ENCODE measurements around the gene CENPX.

Gene CENPX

GRCh38 chr17:81978524-81979298, 44.0 kb downstream of the CENPX start:
- H3K4me3 ChIP-seq (ENCODE audit: control insufficient read depth, low read depth, low read length), result peak overlapping the region; percentile 77
- DNase-seq (ENCODE audit: low read depth), result no peak
- TF ChIP-seq, protein P1, sequence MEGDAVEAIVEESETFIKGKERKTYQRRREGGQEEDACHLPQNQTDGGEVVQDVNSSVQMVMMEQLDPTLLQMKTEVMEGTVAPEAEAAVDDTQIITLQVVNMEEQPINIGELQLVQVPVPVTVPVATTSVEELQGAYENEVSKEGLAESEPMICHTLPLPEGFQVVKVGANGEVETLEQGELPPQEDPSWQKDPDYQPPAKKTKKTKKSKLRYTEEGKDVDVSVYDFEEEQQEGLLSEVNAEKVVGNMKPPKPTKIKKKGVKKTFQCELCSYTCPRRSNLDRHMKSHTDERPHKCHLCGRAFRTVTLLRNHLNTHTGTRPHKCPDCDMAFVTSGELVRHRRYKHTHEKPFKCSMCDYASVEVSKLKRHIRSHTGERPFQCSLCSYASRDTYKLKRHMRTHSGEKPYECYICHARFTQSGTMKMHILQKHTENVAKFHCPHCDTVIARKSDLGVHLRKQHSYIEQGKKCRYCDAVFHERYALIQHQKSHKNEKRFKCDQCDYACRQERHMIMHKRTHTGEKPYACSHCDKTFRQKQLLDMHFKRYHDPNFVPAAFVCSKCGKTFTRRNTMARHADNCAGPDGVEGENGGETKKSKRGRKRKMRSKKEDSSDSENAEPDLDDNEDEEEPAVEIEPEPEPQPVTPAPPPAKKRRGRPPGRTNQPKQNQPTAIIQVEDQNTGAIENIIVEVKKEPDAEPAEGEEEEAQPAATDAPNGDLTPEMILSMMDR (conservative IDR thresholded peaks at IDR 0.05; ENCODE audit: control insufficient read depth, insufficient read depth, low read depth, low read length), result no peak

GRCh38 chr17:81977211-81977808, 45.4 kb downstream of the CENPX start, which contains the start of gene ASPSCR1:
TSS of gene ASPSCR1 (plus strand) at chr17:81977629. CDS start at chr17:81977647, 18 bp downstream.
- TF ChIP-seq, protein P1 (conservative IDR thresholded peaks at IDR 0.05; ENCODE audit: control insufficient read depth, insufficient read depth, low read depth, low read length), result no peak
- peak; percentile 89 for DNase-seq (ENCODE audit: low read depth)
- H3K4me3 ChIP-seq (ENCODE audit: control insufficient read depth, low read depth, low read length), result peak within 1 kb of the TSS; percentile 77

DNA sequence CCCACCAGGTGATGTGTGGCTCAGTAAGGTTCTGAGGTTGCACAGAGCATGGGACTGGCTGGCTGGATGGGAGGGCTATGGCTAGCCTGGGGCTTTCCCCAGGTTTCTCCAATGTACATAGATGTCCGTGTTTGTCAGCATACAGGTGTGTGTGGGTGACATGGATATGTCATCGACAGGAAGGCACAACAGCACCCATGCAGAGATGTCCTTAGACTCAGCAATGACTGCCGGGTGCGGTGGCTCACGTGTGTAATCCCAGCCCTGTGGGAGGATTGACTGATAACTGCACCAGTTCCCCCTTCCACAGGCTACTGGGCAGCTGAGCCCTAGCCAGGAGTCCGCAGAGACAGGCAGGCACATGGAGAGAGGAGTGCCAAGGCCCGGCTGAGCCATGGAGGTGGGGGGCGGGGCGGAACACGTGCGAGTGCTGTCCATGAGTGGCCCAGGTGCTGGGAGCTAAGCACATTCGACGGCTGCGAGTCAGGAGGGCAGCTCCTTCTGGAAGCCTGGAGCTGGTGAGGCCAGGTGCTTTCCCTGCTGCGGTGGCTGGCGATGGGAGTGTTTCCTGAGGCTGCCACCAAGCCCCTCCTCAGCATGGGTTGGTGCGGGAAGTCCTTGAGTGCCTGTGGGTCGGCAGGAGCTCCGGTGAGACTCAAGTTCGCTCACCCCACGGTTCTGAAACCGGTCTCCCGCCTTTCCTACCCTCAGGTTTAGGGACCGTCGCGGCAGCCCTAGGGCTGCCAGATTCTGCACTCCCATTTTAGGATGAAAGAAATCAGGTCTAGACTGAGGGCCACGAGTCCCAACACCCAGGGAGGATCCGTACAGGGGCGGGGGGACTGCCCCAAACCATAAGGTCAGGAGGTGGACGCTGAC, 46.1 kb downstream of the CENPX start:
- no peak for DNase-seq (ENCODE audit: low read depth)
- TF ChIP-seq, protein P1 (conservative IDR thresholded peaks at IDR 0.05; ENCODE audit: control insufficient read depth, insufficient read depth, low read depth, low read length), result no peak
- H3K4me3 ChIP-seq (ENCODE audit: control insufficient read depth, low read depth, low read length), result peak overlapping the region; percentile 54

DNA sequence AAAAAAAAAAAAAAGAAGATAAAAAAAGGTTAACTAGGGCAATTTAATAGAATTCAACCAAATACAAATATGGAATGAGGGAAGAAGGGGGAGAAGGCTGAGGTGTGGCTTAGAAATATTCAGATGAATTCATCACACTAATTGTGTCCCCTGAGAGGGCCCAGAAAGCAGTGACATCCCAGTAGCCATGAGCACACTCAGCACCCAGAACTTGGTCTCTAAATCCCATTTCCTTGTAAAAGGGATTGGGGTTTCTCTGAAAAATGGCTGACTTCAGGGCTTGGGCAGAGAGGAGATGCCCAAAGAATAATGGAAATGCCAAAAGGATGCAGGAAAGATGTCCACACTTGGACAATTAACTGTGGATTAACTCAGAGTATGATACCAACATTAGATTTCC, 49.2 kb downstream of the CENPX start:
- no peak overlapping the region for H3K4me3 ChIP-seq (ENCODE audit: control insufficient read depth, low read depth, low read length)
- TF ChIP-seq, protein P1 (conservative IDR thresholded peaks at IDR 0.05; ENCODE audit: control insufficient read depth, insufficient read depth, low read depth, low read length), result no peak
- no peak for DNase-seq (ENCODE audit: low read depth)

DNA sequence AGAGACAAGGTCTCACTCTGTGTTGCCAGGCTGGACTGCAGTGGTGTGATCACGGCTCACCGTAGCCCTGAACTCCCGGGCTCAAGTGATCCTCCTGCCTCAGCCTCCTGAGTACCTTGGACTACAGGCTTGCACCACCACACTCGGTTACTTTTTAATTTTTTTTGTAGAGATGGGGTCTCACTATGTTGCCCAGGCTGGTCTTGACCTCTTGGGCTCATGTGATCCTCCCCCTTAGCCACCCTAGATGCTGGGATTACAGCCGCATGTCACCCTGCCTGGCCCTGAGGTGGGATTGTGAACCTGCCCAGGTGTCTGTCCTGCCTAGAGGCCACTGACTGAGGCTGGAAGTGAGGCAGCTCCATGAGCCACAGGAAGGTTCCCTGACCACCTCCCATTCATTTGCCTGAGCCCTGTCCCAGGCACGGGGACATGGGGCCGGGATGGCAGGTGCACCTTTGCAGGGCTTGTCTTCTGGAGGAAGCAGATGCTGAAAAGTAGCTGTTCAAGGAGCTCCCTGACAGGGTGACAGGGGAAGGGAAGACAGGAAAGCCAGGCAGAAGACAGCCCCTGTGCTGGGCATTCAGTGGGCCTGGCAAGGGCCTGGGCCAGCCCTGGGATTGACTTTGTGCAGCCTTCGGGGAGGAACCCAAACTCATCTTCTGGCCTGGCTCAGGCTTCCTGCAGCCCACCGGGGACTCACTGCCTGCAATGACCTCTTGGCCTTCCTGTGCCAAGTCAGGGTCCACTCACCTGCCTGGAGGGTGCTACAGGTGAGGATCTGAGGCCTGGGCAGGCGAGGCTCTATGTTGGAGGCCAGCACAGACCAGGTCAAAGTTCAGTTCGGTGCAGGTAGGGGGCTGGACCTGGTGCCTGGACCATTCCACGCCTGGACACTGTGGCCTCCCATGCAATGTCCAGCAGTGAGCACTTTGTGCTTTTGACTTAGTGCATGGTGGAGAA, 53.5 kb downstream of the CENPX start:
- DNase-seq (ENCODE audit: low read depth), result no peak
- TF ChIP-seq, protein P1 (conservative IDR thresholded peaks at IDR 0.05; ENCODE audit: control insufficient read depth, insufficient read depth, low read depth, low read length), result no peak
- no peak overlapping the region for H3K4me3 ChIP-seq (ENCODE audit: control insufficient read depth, low read depth, low read length)
